Trophoblast cell (in vitro differentiated cells and primary cell): ENCODE results near the gene UBE2QL1.

ENCODE experiments used
- DNase-seq, 2 donors: peaks; one replicate each; pipeline ENCODE4 v3.0.0-alpha.2; 2016
- H2AFZ ChIP-seq: 2 replicates; pipeline ENCODE4 v1.6.1; 2013; ENCODE audit warnings: low read length, moderate library complexity, mild to moderate bottlenecking; ENCODE audit not compliant: insufficient read depth, poor library complexity
- H2AK5ac ChIP-seq: 2 replicates; pipeline ENCODE4 v1.6.1; 2013; ENCODE audit warnings: mild to moderate bottlenecking, low read length
- H2BK120ac ChIP-seq: 2 replicates; pipeline ENCODE4 v1.6.1; 2013; ENCODE audit warnings: low read length, mild to moderate bottlenecking, moderate library complexity; ENCODE audit not compliant: insufficient read depth, poor library complexity
- H2BK12ac ChIP-seq: 2 replicates; pipeline ENCODE4 v1.6.1; 2013; ENCODE audit warnings: mild to moderate bottlenecking, low read length, moderate library complexity
- H2BK5ac ChIP-seq: 2 replicates; pipeline ENCODE4 v1.6.1; 2013; ENCODE audit warnings: low read length, low read depth, moderate library complexity, mild to moderate bottlenecking; ENCODE audit not compliant: poor library complexity
- H3K14ac ChIP-seq: 2 replicates; pipeline ENCODE4 v1.6.1; 2013; ENCODE audit warnings: mild to moderate bottlenecking, low read length
- H3K18ac ChIP-seq: 2 replicates; pipeline ENCODE4 v1.6.1; 2013; ENCODE audit warnings: mild to moderate bottlenecking, low read length
- H3K23ac ChIP-seq: 2 replicates; pipeline ENCODE4 v1.6.1; 2013; ENCODE audit warnings: low read length
- H3K27ac ChIP-seq: 2 replicates; pipeline ENCODE4 v1.5.1; 2013; ENCODE audit warnings: low read depth, mild to moderate bottlenecking, inconsistent platforms, low read length, moderate library complexity
- H3K27me3 ChIP-seq: 2 replicates; pipeline ENCODE4 v1.6.1; 2013; ENCODE audit warnings: inconsistent platforms, mild to moderate bottlenecking, low read length, moderate library complexity; ENCODE audit not compliant: insufficient read depth
- H3K36me3 ChIP-seq, 2 experiments: 1 replicate in 1 of 2; 2 replicates in 1 of 2; pipeline ENCODE4 v1.6.1; 2013; ENCODE audit warnings: low read length in 2 of 2, mild to moderate bottlenecking in 2 of 2, moderate library complexity in 1 of 2; ENCODE audit not compliant: insufficient read depth in 2 of 2, control insufficient read depth in 1 of 2
- H3K4ac ChIP-seq: 2 replicates; pipeline ENCODE4 v1.6.1; 2013; ENCODE audit warnings: low read depth, mild to moderate bottlenecking, low read length, moderate library complexity
- H3K4me1 ChIP-seq, 2 experiments: 1 replicate in 1 of 2; 2 replicates in 1 of 2; pipeline ENCODE4 v1.6.1; 2013; ENCODE audit warnings: low read length in 2 of 2, mild to moderate bottlenecking in 2 of 2, moderate library complexity in 1 of 2; ENCODE audit not compliant: insufficient read depth in 2 of 2, control insufficient read depth in 1 of 2
- H3K4me2 ChIP-seq: 2 replicates; pipeline ENCODE4 v1.6.1; 2013; ENCODE audit warnings: inconsistent platforms, mild to moderate bottlenecking, low read length, moderate library complexity
- H3K4me3 ChIP-seq: 2 replicates; pipeline ENCODE4 v1.5.1; 2013; ENCODE audit warnings: mild to moderate bottlenecking, low read depth, low read length, inconsistent platforms
- H3K79me1 ChIP-seq: one replicate; pipeline ENCODE4 v1.6.1; 2013; ENCODE audit warnings: low read length
- H3K79me2 ChIP-seq: 2 replicates; pipeline ENCODE4 v1.6.1; 2013; ENCODE audit warnings: low read length, mild to moderate bottlenecking; ENCODE audit not compliant: control insufficient read depth, insufficient read depth, poor library complexity
- H3K9ac ChIP-seq: 2 replicates; pipeline ENCODE4 v1.6.1; 2013; ENCODE audit warnings: mild to moderate bottlenecking, low read length
- H3K9me3 ChIP-seq: 2 replicates; pipeline ENCODE4 v1.6.1; 2013; ENCODE audit warnings: low read depth, mild to moderate bottlenecking, control low read depth, inconsistent platforms, low read length; ENCODE audit not compliant: insufficient read depth
- H4K12ac ChIP-seq: 2 replicates; pipeline ENCODE4 v1.6.1; 2013; ENCODE audit warnings: low read depth, mild to moderate bottlenecking, low read length, moderate library complexity
- H4K8ac ChIP-seq: 2 replicates; pipeline ENCODE4 v1.6.1; 2013; ENCODE audit warnings: low read depth, mild to moderate bottlenecking, low read length, moderate library complexity
- H4K91ac ChIP-seq: one replicate; pipeline ENCODE4 v1.6.1; 2013; ENCODE audit warnings: low read depth, mild to moderate bottlenecking, low read length, moderate library complexity
- WGBS: extraction: QIAGEN DNeasy Blood & Tissue Kit; methylation state at CpG from one replicate; pipeline ENCODE4 v1.1.7; 2013; ENCODE audit warnings: missing lambda C conversion rate; ENCODE audit not compliant: insufficient read length, insufficient coverage; ENCODE audit errors: extremely low coverage; 5-methylcytosine and 5-hydroxymethylcytosine counted together

Gene UBE2QL1

GRCh38 chr5:6457592-6457991, 8.9 kb downstream of the UBE2QL1 start:
- no peak overlapping the region for H4K8ac ChIP-seq
- no peaks in the 10 kb centered on the region for H3K4me1 ChIP-seq
- H3K4ac ChIP-seq = no peak overlapping the region
- no peak overlapping the region for H2BK5ac ChIP-seq
- H3K36me3 ChIP-seq = no peaks in the 10 kb centered on the region
- no peak overlapping the region for H3K18ac ChIP-seq
- no peak overlapping the region for H3K27ac ChIP-seq
- H3K4me2 ChIP-seq = no peak overlapping the region
- no peak overlapping the region for H2BK120ac ChIP-seq
- H3K14ac ChIP-seq = no peak overlapping the region
- no peak overlapping the region for H2AFZ ChIP-seq
- H2BK12ac ChIP-seq = no peak overlapping the region
- no peak overlapping the region for H2AK5ac ChIP-seq
- peaks cover 2% of the 10 kb centered on the region for H3K27me3 ChIP-seq
- no peak overlapping the region for H4K12ac ChIP-seq
- no peak overlapping the region for H3K9ac ChIP-seq
- no peaks in the 10 kb centered on the region for H3K79me1 ChIP-seq
- H3K79me2 ChIP-seq = no peaks in the 10 kb centered on the region
- no peak overlapping the region for H3K4me3 ChIP-seq
- H3K23ac ChIP-seq = no peak overlapping the region
- no CpG with 5 or more reads among the region's 5 CpGs for WGBS
- DNase-seq = no peak
- no peak overlapping the region for H4K91ac ChIP-seq
- no peaks in the 10 kb centered on the region for H3K9me3 ChIP-seq

- H2BK12ac ChIP-seq = no peak overlapping the region
- no peak overlapping the region for H4K91ac ChIP-seq
- H3K27ac ChIP-seq = no peak overlapping the region
- H3K9ac ChIP-seq = no peak overlapping the region
- no peak overlapping the region for H3K23ac ChIP-seq
- no peak overlapping the region for H3K18ac ChIP-seq
- WGBS = no CpG with 5 or more reads among the region's 4 CpGs
- H2AK5ac ChIP-seq = no peak overlapping the region
- no peaks in the 10 kb centered on the region for H3K79me1 ChIP-seq
- no peak overlapping the region for H3K4ac ChIP-seq
- no peaks in the 10 kb centered on the region for H3K36me3 ChIP-seq
- no peak overlapping the region for H3K14ac ChIP-seq
- H2BK5ac ChIP-seq = no peak overlapping the region
- no peaks in the 10 kb centered on the region for H3K4me1 ChIP-seq
- no peaks in the 10 kb centered on the region for H3K79me2 ChIP-seq
- H3K4me3 ChIP-seq = no peak overlapping the region
- no peak overlapping the region for H3K4me2 ChIP-seq
- peaks cover 2% of the 10 kb centered on the region for H3K27me3 ChIP-seq
- no peak for DNase-seq
- H2AFZ ChIP-seq = no peak overlapping the region
- no peak overlapping the region for H4K12ac ChIP-seq
- no peaks in the 10 kb centered on the region for H3K9me3 ChIP-seq
- H2BK120ac ChIP-seq = no peak overlapping the region
- H4K8ac ChIP-seq = no peak overlapping the region
Observed at GRCh38 chr5:6458833-6459232, 10.2 kb downstream of the UBE2QL1 start.

- H3K4me3 ChIP-seq = no peak overlapping the region
- H3K4me2 ChIP-seq = no peak overlapping the region
- H2AFZ ChIP-seq = no peak overlapping the region
- H3K36me3 ChIP-seq = no peaks in the 10 kb centered on the region
- H3K4ac ChIP-seq = no peak overlapping the region
- H3K18ac ChIP-seq = no peak overlapping the region
- H3K79me1 ChIP-seq = no peaks in the 10 kb centered on the region
- no peak overlapping the region for H4K8ac ChIP-seq
- H3K4me1 ChIP-seq = no peaks in the 10 kb centered on the region
- no peak overlapping the region for H2BK12ac ChIP-seq
- no peak overlapping the region for H3K27ac ChIP-seq
- no peak overlapping the region for H2AK5ac ChIP-seq
- DNase-seq = no peak
- no peak overlapping the region for H4K91ac ChIP-seq
- no peaks in the 10 kb centered on the region for H3K9me3 ChIP-seq
- H2BK120ac ChIP-seq = no peak overlapping the region
- H3K23ac ChIP-seq = no peak overlapping the region
- no peak overlapping the region for H3K14ac ChIP-seq
- H3K9ac ChIP-seq = no peak overlapping the region
- no CpG with 5 or more reads among the region's 5 CpGs for WGBS
- no peaks in the 10 kb centered on the region for H3K79me2 ChIP-seq
- no peak overlapping the region for H4K12ac ChIP-seq
- no peaks in the 10 kb centered on the region for H3K27me3 ChIP-seq
- no peak overlapping the region for H2BK5ac ChIP-seq
Observed at GRCh38 chr5:6459896-6460295, 11.2 kb downstream of the UBE2QL1 start.

GRCh38 chr5:6461006-6461405, 12.3 kb downstream of the UBE2QL1 start:
- Histone ChIP-seq H3K4me3 (no peak overlapping the region), H3K14ac (no peak overlapping the region), H3K4ac (no peak overlapping the region), H3K27ac (no peak overlapping the region), H4K8ac (no peak overlapping the region), H3K18ac (no peak overlapping the region), H3K4me1 (no peaks in the 10 kb centered on the region), H3K36me3 (no peaks in the 10 kb centered on the region), H3K9me3 (no peaks in the 10 kb centered on the region), H2BK5ac (no peak overlapping the region), H2BK120ac (no peak overlapping the region), H2BK12ac (no peak overlapping the region), H3K23ac (no peak overlapping the region), H3K27me3 (no peaks in the 10 kb centered on the region), H2AFZ (no peak overlapping the region), H3K79me2 (no peaks in the 10 kb centered on the region), H3K9ac (no peak overlapping the region), H3K79me1 (no peaks in the 10 kb centered on the region), H4K91ac (no peak overlapping the region), H4K12ac (no peak overlapping the region), H3K4me2 (no peak overlapping the region), H2AK5ac (no peak overlapping the region)
- no peak for DNase-seq
- no CpG with 5 or more reads among the region's 2 CpGs for WGBS
